HG03135 (cell line): ENCODE measurements around the gene UMAD1.
A peak's percentile ranks its signal among the peaks of the same experiment; 100 is the strongest.

ENCODE experiments used
- ATAC-seq: cut with Tn5 transposase; IDR thresholded peaks from one replicate; pipeline ENCODE4 v1.9.1; 2021; ENCODE audit warnings: mild to moderate bottlenecking, moderate library complexity; ENCODE audit not compliant: unreplicated experiment

The UMAD1 gene

DNA sequence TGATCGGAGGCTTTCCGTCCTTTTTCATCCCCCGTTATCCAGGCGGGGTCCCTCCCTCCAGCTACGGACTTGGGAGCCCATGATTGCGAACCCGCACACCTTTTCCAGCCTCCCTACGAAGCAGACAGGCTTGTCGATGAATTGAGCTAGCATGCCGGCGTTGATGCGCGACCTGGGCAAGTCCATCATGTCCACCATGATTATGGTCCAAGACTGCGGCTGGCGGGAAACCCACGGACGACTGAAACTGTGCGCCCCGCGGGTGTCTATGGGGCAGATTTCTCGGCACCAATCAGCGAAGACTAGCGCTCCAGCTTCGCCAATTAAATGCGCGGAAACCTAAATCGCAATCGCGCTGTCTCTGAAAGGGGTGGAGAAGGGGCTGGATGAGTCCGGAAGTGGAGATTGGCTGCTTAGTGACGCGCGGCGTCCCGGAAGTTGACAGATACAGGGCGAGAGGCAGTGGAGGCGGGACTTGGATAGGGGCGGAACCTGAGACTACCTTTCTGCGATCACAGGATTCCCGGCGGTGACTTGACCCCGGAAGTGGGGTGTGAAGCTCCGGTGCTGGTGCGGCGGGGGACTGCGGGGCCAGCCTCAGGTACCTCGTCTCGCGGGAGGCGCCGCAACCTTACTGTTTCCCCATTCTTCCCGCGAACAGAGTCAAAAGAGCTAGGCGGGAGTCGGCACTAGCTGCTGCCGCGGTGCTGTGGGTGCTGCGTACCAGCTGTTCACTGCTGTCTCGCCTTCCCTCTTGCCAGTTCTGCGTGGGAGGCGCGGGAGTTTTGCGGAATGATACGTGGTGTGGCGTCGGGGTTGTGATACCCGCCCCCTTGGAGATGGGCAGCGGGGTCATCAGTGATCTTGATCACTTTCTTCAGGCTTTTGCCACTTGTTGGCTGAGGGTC, at the start of gene UMAD1:
TSS of gene UMAD1 (plus strand) at position 532 of the 908 bp plus-strand sequence. CDS start 32,620 bp downstream, outside the sequence.
- peak; percentile 96 for ATAC-seq

DNA sequence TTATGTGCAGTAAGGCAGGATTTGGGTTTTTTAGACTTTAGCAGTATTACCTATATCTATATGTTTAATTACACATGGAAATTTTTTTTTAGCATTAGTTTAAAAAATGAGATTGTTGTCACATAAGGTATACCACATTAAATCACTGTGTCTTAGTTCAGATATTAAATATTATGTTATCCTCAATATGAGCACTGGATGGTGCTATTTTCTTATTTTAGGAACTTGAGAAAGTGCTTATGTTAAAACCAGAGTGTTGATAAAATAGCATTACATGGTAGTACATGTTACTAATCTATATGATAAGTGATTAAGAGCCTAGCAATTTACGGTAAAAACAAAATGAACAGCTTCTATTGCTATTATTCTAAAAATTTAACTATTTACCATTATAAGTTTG, 45.1 kb upstream of the UMAD1 start:
- no peak for ATAC-seq

DNA sequence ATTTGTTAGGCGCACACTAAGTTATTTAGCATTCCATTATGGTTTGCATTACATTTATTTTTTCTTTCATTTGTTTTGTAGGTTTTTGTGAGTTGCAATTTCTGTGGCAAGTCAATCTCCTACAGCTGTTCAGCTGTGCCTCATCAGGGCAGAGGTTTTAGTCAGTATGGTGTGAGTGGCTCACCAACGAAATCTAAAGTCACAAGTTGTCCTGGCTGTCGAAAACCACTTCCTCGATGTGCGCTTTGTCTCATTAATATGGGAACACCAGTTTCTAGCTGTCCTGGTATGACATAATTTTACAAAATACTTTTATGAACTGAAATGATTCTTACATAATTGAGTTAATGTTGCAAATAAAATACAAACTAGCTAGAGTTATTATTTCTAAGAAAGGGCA, 44.4 kb upstream of the UMAD1 start:
- ATAC-seq, result no peak

DNA sequence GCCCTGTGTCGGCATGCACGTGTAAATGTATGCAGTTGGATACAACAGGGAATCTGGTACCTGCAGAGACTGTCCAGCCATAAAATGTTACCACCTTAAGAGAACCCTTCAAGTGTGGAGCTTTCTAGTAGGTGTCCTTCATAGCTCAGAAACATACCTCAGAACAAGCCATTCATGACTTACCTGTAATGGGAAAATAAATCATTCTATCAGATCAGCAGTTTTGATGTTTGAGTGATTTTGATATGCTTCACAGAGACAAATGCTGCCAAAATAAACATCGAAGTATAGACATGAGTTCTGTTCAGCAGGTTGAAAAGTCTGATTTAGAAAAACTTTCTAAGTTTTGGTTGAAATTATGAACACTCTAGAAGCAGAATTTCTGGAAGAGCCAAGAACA, 33.5 kb upstream of the UMAD1 start:
- ATAC-seq, result no peak

DNA sequence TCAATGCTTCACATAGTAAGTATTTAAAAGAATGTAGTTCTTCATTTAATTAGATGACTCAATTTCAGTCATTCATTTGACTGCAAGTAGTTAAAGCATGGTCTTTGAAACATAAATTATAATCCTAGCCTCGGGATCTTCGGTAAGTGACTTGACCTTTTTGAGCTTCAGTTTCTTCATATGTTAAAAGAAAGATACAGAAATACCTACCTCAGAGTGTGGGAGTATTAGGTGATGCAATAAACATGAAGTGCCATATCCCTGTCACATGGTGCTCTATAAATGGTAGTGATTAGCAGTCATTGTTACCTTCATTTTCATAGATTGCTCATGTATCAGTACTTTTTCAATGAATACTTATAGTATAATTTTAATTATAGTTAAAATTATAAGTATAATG, 31.2 kb upstream of the UMAD1 start:
- ATAC-seq, result no peak

DNA sequence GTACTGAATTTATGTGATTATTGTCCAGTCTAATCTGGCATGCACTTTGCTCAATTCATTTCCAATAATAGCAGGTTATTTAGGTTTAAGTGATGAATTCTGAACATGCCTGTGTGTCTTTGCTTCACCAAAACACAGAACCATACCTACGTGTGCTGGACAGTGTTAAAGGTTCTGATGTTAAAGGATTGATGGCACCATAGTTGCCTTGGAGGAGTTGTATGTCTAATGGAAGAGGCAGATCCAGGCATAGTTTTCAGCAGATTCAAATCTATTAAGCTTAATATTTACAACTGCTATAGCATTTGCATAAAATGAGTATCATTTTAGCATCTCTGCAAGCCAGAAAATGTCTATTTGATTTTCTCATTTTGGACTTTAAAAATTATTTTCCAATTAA, 28.0 kb upstream of the UMAD1 start:
- no peak for ATAC-seq

DNA sequence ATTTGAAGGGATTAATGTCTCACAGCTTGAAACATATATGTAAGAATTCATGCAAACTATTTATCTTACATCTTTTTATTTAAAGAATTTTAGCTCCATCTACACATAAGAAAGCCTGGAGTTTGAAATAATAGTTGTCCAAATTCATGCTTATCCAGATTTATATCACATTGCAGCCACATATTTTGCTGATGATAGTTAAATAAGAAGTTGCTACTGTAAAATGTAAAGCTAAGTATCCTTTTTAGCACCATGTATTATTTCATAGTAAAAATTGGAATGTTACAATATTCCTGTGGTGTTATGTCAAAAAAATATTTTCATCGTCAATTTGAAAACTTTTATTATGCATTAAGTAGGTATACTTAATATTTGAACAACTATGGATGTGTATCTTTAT, 27.3 kb upstream of the UMAD1 start:
- no peak for ATAC-seq

DNA sequence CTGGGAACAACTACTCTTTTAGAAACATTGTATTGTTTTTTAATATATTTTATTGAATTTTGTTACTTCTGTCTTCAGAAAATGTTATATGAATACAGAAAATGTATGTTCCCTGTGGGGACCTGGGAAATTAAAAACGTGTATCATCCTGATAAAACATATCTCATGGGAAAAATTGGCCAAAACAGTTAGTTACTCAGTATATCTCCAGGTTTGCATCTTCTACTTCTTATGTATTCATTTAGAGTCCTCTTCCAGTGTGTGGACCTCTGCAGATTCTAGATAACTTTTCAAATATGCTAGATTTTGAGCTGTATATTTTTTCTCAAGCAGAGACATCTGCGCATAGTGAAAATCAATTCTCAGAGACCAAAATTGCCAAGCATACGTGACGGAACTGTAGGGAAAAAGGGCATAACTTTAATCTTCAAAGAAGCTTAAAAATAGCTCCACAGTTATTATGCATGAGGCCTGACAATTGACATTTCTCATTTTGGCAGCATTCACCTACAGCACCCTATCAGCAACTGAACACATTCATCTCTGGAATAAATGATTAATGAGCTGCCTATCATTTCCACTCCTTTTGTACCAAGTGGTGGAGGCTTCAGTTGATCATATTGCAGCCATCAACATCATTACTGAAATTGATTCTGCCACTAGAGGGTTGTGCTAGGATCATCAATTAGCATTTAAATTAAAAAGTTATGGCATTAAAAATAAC, 26.4 kb upstream of the UMAD1 start:
- no peak for ATAC-seq

DNA sequence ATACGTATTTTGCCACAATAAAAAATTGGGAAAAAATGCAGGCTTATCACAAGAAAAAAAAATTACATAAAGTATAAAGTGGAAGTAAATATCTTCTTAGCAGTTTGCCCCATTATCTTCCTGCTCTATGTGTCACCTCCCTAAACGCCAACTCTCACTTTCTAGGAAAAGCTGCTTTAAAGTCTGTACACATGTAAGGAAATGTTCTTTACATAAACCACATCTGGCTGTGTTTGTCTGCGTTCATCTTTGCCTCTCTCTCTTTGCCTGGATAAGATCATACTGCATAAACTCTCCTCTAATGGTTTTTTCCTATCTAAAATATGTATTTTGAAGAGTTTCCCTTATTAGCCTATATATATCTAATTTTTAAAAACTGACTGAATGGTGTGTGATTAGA, 23.0 kb upstream of the UMAD1 start:
- no peak for ATAC-seq

DNA sequence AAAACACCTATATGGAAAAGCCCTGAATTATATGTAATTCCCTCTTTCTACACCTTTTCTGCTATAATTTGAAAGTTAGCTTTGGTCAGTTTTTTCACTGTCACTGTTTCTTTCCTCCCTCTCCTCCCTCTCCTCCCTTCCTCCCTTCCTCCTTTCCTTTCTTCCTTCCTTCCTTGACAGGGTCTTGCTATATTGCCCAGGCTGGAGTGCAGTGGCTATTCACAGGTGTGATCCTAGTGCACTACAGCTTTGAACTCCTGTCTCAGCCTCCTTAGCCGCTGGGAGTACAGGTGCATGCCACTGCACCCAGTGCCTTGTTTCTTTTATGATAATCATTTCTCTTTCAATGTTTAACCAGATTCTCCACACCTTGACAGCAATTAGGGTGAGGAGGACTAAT, 22.1 kb upstream of the UMAD1 start:
- no peak for ATAC-seq

DNA sequence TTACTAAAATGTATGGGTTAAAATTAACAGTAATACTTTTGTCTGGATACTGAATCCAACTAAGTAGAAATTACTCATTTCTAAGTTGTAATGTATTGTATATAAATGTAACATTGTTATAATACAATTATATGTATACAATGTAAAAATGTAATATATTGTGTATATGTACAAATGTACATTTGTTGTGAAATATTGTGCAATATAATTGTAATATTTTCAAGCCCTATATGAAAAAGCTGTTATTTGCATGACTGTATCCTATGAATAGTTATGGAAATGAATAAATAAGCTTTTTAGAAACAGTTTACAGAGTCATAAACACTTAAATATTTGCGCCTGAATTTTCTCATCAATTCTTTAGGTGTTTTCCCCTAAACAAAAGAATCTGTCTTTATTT, 20.3 kb upstream of the UMAD1 start:
- no peak for ATAC-seq

DNA sequence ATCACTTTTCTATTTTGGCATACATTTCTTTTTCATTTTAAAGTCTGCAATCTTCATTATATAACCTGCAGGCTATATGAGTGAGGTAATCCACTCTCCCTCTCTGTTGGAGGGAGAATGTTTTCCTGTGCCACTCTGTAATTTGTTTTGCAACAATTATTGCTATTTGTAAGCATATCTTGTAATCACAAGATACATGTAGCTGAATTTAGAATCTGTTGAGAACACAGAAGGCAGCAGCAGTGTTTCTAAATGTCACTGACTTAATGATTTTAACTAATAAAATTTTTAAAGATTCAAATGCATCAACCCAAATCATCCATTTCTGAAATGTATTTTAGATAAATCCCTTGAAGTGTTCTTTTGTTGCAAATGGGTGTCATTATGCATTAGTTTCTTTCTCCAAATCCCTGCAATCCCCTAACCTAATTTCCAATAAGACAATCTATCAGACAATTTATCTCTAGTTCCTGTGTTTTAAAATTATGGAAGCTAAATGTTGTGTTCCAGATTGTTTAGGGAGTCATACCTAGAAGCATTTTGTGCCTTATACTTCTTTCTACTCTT, 19.8 kb upstream of the UMAD1 start:
- ATAC-seq, result no peak

DNA sequence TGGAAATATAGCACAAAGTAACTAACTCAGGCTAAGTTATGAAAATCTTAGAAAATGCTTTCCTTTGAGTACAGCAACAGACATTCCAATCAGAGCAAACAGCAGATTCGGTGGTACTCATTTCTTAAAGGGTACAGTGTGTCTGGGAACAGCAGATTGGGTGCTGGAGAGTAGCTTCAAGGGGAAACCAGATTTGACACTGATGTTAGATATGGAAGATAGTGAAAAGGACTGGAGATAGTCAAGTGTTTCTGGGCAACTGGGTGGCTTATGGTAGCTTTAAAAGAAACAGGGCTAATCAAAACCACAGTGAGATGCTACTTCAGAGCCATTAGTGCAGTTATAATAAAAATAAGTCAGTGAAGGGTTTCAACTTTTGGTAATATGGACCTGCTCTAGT, 12.1 kb upstream of the UMAD1 start:
- no peak for ATAC-seq

DNA sequence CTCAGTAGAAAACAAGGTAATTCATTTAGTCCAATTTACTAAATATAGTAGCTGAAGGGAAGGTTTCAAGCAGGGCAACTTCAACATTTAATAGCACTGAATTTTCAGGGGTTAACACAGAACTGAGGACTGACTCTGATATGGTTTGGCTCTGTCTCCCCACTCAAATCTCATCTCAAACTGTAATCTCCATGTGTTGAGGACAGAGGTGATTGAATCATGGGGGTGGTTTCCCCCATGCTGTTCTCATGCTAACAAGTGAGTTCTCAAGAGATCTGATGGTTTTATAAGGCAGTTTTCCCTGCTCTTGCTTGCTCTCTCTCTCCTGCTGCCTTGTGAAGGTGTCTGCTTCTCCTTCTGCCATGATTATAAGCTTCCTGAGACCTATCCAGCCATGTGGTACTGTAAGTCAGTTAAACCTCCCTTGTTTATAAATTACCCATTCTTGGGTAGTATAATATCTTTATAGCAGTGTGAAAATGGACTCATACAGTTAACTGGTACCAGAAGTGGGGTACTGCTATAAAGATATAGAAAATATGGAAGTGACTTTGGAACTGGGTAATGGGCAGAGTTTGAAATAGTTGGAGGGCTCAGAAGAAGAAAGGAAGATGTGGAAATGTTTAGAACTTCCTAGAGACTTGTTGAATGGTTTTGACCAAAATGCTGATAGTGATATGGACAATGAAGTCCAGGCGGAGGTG, 9.8 kb upstream of the UMAD1 start:
- no peak for ATAC-seq

DNA sequence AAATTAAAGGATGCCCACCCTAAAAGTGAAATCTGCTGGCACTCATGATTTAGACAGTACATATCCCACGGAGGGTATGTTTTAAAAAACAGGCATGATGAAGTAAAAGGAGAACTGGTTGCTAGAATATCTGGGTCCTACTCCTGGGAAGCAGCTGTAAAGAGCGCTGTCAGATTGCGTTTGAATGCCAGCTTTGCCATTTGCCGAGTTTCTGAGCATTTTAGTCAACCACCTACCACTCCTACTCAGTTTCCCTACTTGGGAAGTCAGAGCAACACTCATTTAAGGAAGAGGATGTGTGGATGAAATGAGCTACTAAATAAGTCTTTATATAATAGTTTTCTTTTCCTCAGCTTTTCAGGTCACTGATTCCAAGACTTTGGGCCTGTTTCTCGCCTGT, 1.1 kb upstream of the UMAD1 start:
- no peak for ATAC-seq

DNA sequence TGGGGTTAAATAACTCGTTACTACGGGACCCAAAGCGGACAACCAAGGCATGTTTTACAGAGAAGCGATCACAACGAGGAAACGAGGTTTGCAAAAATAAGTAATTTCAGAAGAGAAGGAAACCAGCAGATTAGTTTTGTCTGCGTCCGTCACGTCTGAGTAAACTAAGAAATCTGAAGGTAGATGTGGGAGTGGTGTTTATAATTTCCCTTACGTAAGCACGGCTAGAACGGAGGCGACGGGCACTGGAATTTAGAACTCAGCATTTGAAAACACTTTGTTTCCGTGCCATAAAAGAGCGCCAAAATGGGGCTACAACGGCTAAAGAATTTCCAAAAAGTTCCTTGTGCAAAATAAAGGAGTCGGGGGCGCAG, 718 bp upstream of the UMAD1 start:
- peak; percentile 7 for ATAC-seq

DNA sequence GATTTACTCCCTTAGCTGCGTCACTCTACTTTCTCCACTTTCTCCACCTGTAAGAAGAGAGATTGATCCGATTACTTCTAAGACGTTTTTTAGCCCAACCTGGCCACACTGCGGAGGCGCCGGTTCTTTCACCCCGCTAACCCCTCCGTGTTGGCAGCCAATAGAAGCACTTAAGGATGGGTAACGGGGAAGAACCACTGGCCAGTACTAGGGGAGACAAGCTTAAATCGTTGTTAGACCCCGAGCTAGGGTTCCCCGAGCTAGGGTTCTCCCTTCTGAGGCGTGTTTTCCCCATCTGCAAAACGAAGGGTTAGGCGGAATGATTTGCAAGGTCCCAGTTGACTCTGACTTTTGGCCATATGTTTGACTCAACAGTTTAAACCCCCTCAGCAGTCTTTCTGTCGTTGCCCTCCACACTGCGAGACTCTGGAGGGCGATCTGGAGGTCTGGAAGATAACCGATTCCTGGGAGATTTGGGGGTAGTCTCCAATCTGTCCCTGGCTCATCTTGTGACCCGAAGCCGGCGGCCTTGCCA, 644 bp downstream of the UMAD1 start:
- no peak for ATAC-seq

DNA sequence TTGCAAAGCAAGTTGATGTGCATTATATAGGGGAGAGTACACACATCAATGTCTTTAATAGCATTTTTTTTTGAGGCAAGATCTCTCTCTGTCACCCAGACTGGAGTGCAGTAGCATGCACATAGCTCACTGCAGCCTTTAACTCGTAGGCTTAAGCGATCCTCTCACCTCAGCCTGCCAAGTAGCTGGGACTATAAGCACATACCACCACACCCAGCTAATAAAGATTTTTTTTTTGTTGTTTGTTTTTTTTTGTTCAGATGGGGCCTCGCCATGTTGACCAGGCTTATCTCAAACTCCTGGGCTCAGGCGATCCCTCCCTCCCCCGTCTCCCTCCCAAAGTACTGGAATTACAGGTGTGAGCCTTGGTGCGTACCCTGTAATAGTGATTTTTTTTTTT, 1.5 kb downstream of the UMAD1 start:
- no peak for ATAC-seq

DNA sequence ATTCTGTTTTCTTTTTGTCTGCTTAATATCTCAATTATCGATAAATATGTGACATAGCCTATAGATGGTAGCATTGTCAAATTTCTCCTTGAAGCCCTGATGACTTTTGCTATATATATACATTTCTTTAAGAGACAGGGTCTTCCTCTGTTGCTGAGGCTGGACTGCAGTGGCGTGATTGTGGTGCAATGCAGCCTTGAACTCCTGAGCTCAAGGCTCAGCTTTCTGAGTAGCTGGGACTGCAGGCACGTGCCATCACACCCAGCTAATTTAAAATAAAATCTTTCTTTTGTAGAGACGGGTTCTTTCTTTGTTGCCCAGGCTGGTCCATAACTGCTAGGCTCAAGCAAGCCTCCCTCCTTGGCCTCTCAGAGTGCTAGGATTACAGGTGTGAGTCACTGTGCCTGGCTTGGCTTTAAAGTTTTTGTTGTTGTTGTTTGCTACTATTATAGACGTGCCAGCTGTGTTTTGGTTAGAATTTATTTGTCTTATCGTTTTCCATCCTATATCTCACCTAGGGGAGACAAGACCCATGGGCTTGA, 7.0 kb downstream of the UMAD1 start:
- ATAC-seq, result no peak

DNA sequence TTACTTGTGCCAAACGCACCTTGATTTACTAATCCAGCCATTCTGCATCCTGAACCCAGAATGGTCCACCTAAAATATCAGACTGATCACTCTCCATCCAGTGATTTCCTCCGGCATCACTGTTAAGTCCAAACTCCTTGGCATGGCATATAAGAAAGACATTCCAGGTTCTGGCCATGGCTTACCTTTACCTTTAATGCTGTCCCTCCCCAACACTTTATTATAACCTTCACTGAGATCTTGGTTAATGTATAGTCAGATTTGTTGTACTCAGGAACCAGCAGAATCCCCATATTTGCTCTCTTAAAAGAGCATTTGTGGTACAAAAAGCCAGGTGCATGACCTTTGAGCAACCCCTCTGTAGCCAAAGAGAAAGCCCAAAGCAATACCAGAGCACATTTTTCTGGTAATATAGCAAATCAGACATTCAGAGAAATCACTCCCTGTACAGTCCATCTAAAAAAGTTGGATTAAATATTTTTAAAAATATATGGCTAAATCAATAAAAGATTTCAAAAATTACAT, 10.2 kb downstream of the UMAD1 start:
- ATAC-seq, result no peak

DNA sequence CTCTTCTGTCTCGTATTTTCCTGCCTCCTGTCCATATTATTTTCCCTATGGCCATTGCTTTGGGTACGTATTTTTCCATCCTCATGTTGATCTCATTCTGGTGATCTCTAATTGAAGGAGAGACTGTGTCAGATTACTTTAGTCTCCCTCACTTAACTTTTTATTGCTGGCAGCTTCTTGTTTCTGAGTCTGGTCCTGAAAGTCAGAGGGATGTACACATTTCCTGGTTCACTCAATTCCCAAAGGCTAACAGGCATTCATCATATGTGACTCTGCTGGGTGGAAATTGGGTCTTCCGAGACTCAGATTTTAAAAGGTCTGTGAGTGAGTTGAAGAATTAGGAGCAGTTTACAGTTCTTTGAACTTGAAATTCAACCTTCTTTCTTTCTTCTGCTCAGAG, 10.9 kb downstream of the UMAD1 start:
- no peak for ATAC-seq
